Renal cortical epithelial cell (primary cell): ENCODE measurements around the gene TMEM38B. TPM values are rescaled to one million over a fixed set of nuclear protein-coding genes. Genes with fewer than 3 reads are reported as not detected.

Experiments
- total RNA-seq: library from RNA; depleted of rRNA; stranded (reverse); fragments of >200 nt; gene quantifications from 2 replicates; pipeline ENCODE4 v1.2.3, GENCODE V29; 2014

The TMEM38B gene
- total RNA-seq, 1 donor from 2014 or later, result 12.6 TPM

Other genes with a start within 250 kb of the TMEM38B start
- 9.4 and 12.1 TPM in 2 replicates for gene FSD1L, start 246.5 kb upstream of the TMEM38B start, total RNA-seq
- 32.6 and 38.2 TPM in 2 replicates for gene FKTN, start 136.4 kb upstream of the TMEM38B start, total RNA-seq
- gene TAL2, start 32.1 kb upstream of the TMEM38B start, total RNA-seq, result 0.30 TPM in 1 of 2 replicates, not detected in the other